ENCODE data around the gene TAAR8. TPM values are rescaled to one million over a fixed set of nuclear protein-coding genes. Genes with fewer than 3 reads are reported as not detected.
"Not testable (repeated sequence)": the region's sequence is repeated elsewhere in the genome, so short reads cannot be mapped to it uniquely, and the experiment has no call there.

TAAR8 gene
- total RNA-seq, 3 donors from 2014 or later: not detected

GRCh38 chr6:132524646-132525045 is 27.8 kb upstream of the TAAR8 start:
- Histone ChIP-seq H3K4me1 (no peaks in the 10 kb centered on the region), H3K27me3 (no peaks in the 10 kb centered on the region), H3K36me3 (no peaks in the 10 kb centered on the region), H3K27ac (no peak overlapping the region), H3K9me3 (no peaks in the 10 kb centered on the region), H3K4me3 (no peak overlapping the region)
- TF ChIP-seq CTCF (IDR thresholded peaks at IDR 0.05) (no peak), POLR2AphosphoS5 (IDR thresholded peaks at IDR 0.05) (no peak), POLR2A (IDR thresholded peaks at IDR 0.05) (no peak)
- intact Hi-C loops (cut with DNase I; ENCODE audit: low total_unique reads): no loop called here
- DNase-seq (ENCODE audit: low spot score in 2 of 2): no peak

- Histone ChIP-seq H3K4me1 (no peaks in the 10 kb centered on the region), H3K27ac (no peak overlapping the region), H3K4me3 (no peak overlapping the region), H3K9me3 (no peaks in the 10 kb centered on the region), H3K27me3 (no peaks in the 10 kb centered on the region), H3K36me3 (no peaks in the 10 kb centered on the region)
- DNase-seq (ENCODE audit: low spot score in 2 of 2): no peak
- TF ChIP-seq CTCF (IDR thresholded peaks at IDR 0.05) (no peak), POLR2AphosphoS5 (IDR thresholded peaks at IDR 0.05) (no peak), POLR2A (IDR thresholded peaks at IDR 0.05) (no peak)
- intact Hi-C loops (cut with DNase I; ENCODE audit: low total_unique reads): no loop called here
These were observed 26.6 kb upstream of the TAAR8 start for GRCh38 chr6:132525866-132526265.

GRCh38 chr6:132526461-132526860 is 26.0 kb upstream of the TAAR8 start:
- TF ChIP-seq CTCF (IDR thresholded peaks at IDR 0.05) (no peak), POLR2AphosphoS5 (IDR thresholded peaks at IDR 0.05) (no peak), POLR2A (IDR thresholded peaks at IDR 0.05) (no peak)
- Histone ChIP-seq H3K4me1 (no peaks in the 10 kb centered on the region), H3K27ac (no peak overlapping the region), H3K36me3 (no peaks in the 10 kb centered on the region), H3K9me3 (no peaks in the 10 kb centered on the region), H3K27me3 (no peaks in the 10 kb centered on the region), H3K4me3 (no peak overlapping the region)
- intact Hi-C loops (cut with DNase I; ENCODE audit: low total_unique reads): no loop called here
- DNase-seq (ENCODE audit: low spot score in 2 of 2): no peak

GRCh38 chr6:132527791-132528190 is 24.7 kb upstream of the TAAR8 start:
- Histone ChIP-seq H3K27ac (no peak overlapping the region), H3K9me3 (no peaks in the 10 kb centered on the region), H3K36me3 (no peaks in the 10 kb centered on the region), H3K4me3 (no peak overlapping the region), H3K4me1 (no peaks in the 10 kb centered on the region), H3K27me3 (no peaks in the 10 kb centered on the region)
- DNase-seq (ENCODE audit: low spot score in 2 of 2): no peak
- TF ChIP-seq POLR2AphosphoS5 (IDR thresholded peaks at IDR 0.05) (no peak), CTCF (IDR thresholded peaks at IDR 0.05) (no peak), POLR2A (IDR thresholded peaks at IDR 0.05) (no peak)
- intact Hi-C loops (cut with DNase I; ENCODE audit: low total_unique reads): no loop called here

GRCh38 chr6:132530293-132530974 is 22.0 kb upstream of the TAAR8 start:
- Histone ChIP-seq H3K9me3 (no peaks in the 10 kb centered on the region), H3K27ac (no peak overlapping the region), H3K27me3 (no peaks in the 10 kb centered on the region), H3K4me1 (no peaks in the 10 kb centered on the region), H3K36me3 (no peaks in the 10 kb centered on the region), H3K4me3 (peak overlapping the region in 1 of 3 donors; percentile 30)
- intact Hi-C loops (cut with DNase I; ENCODE audit: low total_unique reads): no loop called here
- no peak for TF ChIP-seq POLR2AphosphoS5 (IDR thresholded peaks at IDR 0.05)
- TF ChIP-seq POLR2A (IDR thresholded peaks at IDR 0.05): no peak
- peak; percentile 55 to 79 (median 74) for TF ChIP-seq CTCF (IDR thresholded peaks at IDR 0.05)
- DNase-seq (ENCODE audit: low spot score in 2 of 2): no peak

GRCh38 chr6:132534546-132534945 is 17.9 kb upstream of the TAAR8 start:
- DNase-seq (ENCODE audit: low spot score in 2 of 2); H3K9me3 ChIP-seq; H3K36me3 ChIP-seq; H3K4me3 ChIP-seq; H3K27me3 ChIP-seq; H3K4me1 ChIP-seq; H3K27ac ChIP-seq; intact Hi-C loops (cut with DNase I; ENCODE audit: low total_unique reads): not testable (repeated sequence)
